ENCODE measurements around the gene GRIK4.

GRCh38 chr11:120550007-120550406 lies 38.5 kb downstream of the GRIK4 start:
- TF ChIP-seq, protein P1, sequence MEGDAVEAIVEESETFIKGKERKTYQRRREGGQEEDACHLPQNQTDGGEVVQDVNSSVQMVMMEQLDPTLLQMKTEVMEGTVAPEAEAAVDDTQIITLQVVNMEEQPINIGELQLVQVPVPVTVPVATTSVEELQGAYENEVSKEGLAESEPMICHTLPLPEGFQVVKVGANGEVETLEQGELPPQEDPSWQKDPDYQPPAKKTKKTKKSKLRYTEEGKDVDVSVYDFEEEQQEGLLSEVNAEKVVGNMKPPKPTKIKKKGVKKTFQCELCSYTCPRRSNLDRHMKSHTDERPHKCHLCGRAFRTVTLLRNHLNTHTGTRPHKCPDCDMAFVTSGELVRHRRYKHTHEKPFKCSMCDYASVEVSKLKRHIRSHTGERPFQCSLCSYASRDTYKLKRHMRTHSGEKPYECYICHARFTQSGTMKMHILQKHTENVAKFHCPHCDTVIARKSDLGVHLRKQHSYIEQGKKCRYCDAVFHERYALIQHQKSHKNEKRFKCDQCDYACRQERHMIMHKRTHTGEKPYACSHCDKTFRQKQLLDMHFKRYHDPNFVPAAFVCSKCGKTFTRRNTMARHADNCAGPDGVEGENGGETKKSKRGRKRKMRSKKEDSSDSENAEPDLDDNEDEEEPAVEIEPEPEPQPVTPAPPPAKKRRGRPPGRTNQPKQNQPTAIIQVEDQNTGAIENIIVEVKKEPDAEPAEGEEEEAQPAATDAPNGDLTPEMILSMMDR (IDR thresholded peaks at IDR 0.05), result no peak
- TF ChIP-seq NR3C1 (CRISPR knock-in tag; conservative IDR thresholded peaks at IDR 0.05; ENCODE audit: low read depth) (no peak), ZNF396 (CRISPR knock-in tag; IDR thresholded peaks at IDR 0.05; ENCODE audit: borderline replicate concordance) (no peak), ETV6 (CRISPR knock-in tag; IDR thresholded peaks at IDR 0.05) (no peak), STAT6 (CRISPR knock-in tag; conservative IDR thresholded peaks at IDR 0.05; ENCODE audit: low read depth) (no peak), ZNF671 (CRISPR knock-in tag; IDR thresholded peaks at IDR 0.05) (no peak), NFE2L1 (CRISPR knock-in tag; IDR thresholded peaks at IDR 0.05) (no peak)

Data from WTC11 (cell line).